Measurements from ENCODE around the gene MLXIPL.
"Not testable (repeated sequence)": the region's sequence is repeated elsewhere in the genome, so short reads cannot be mapped to it uniquely, and the experiment has no call there.

The MLXIPL gene

GRCh38 chr7:73644688-73645286, 20.5 kb upstream of the MLXIPL start:
- no peak for DNase-seq

- DNase-seq: no peak
Measured at GRCh38 chr7:73642834-73643233, 18.5 kb upstream of the MLXIPL start.

- DNase-seq: no peak
Measured at GRCh38 chr7:73638911-73639310, 14.6 kb upstream of the MLXIPL start.

GRCh38 chr7:73635428-73636200, 11.3 kb upstream of the MLXIPL start:
- DNase-seq: no peak

GRCh38 chr7:73633844-73634243, 9.5 kb upstream of the MLXIPL start:
- no peak for DNase-seq

- DNase-seq: no peak
Measured at GRCh38 chr7:73633323-73633722, 9.0 kb upstream of the MLXIPL start.

- DNase-seq: no peak
Measured at GRCh38 chr7:73631558-73631957, 7.2 kb upstream of the MLXIPL start.

GRCh38 chr7:73628504-73628903, 4.2 kb upstream of the MLXIPL start:
- DNase-seq: no peak

GRCh38 chr7:73626814-73627213, 2.5 kb upstream of the MLXIPL start:
- no peak for DNase-seq

GRCh38 chr7:73625276-73625675, 954 bp upstream of the MLXIPL start:
- no peak for DNase-seq

GRCh38 chr7:73624669-73625001, 313 bp upstream of the MLXIPL start:
- DNase-seq: no peak

- DNase-seq: no peak
Measured at GRCh38 chr7:73622909-73623797, 1.2 kb downstream of the MLXIPL start.

- no peak for DNase-seq
Measured at GRCh38 chr7:73622527-73622908, 1.8 kb downstream of the MLXIPL start.

- no peak for DNase-seq
Measured at GRCh38 chr7:73621168-73622063, 2.9 kb downstream of the MLXIPL start.

GRCh38 chr7:73619394-73619793, 4.9 kb downstream of the MLXIPL start:
- not testable (repeated sequence) for DNase-seq

- no peak for DNase-seq
Measured at GRCh38 chr7:73618538-73618937, 5.8 kb downstream of the MLXIPL start.

GRCh38 chr7:73617520-73617919, 6.8 kb downstream of the MLXIPL start:
- DNase-seq: not testable (repeated sequence)

- DNase-seq: no peak
Measured at GRCh38 chr7:73615886-73616285, 8.4 kb downstream of the MLXIPL start.

GRCh38 chr7:73614937-73615336, 9.4 kb downstream of the MLXIPL start:
- not testable (repeated sequence) for DNase-seq

- no peak for DNase-seq
Measured at GRCh38 chr7:73613954-73614735, 10.2 kb downstream of the MLXIPL start.

- no peak for DNase-seq
Measured at GRCh38 chr7:73612598-73613269, 11.6 kb downstream of the MLXIPL start.
